Heart left ventricle (tissue), 16 donors: ENCODE measurements around the gene SNAPC2. TPM values are rescaled to one million over a fixed set of nuclear protein-coding genes. Genes with fewer than 3 reads are reported as not detected.

Experiments used
- ATAC-seq, 4 donors: fragments of 200-7000 bp; cut with Tn5 transposase; one replicate each; pipeline ENCODE4 v1.9.1; 2020 to 2022; ENCODE audit warnings: moderate library complexity in 4 of 4, mild to moderate bottlenecking in 3 of 4, moderate number of reproducible peaks in 1 of 4
- DNase-seq, 5 donors: peaks; one replicate each; pipeline ENCODE4 v3.0.0-alpha.2; 2020
- H3K27ac ChIP-seq, 12 donors: fragments of 200-600 bp; sonication (generic) in 4 of 12; one replicate each; pipeline versions ENCODE4 v1.5.0 to v1.8.0; 2016 to 2022; ENCODE audit warnings: mild to moderate bottlenecking in 2 of 12
- H3K27me3 ChIP-seq, 9 donors: fragments of 200-600 bp; sonication (generic) in 2 of 9; one replicate each; pipeline versions ENCODE4 v1.5.1 to v1.8.0; 2016 to 2022; ENCODE audit warnings: mild to moderate bottlenecking in 3 of 9
- H3K36me3 ChIP-seq, 9 donors: fragments of 200-600 bp; sonication (generic) in 2 of 9; one replicate each; pipeline versions ENCODE4 v1.5.0 to v1.8.0; 2018 to 2022; ENCODE audit warnings: mild to moderate bottlenecking in 2 of 9
- H3K4me1 ChIP-seq, 12 donors: fragments of 200-600 bp; sonication (generic) in 4 of 12; one replicate each; pipeline versions ENCODE4 v1.5.0 to v1.8.0; 2016 to 2022; ENCODE audit warnings: mild to moderate bottlenecking in 3 of 12
- H3K4me3 ChIP-seq, 12 donors: fragments of 200-600 bp; sonication (generic) in 4 of 12; one replicate each; pipeline versions ENCODE4 v1.5.0 to v1.8.0; 2017 to 2022; ENCODE audit warnings: mild to moderate bottlenecking in 9 of 12, moderate library complexity in 4 of 12
- H3K9me3 ChIP-seq, 12 donors: fragments of 200-600 bp; sonication (generic) in 4 of 12; one replicate each; pipeline versions ENCODE4 v1.5.0 to v1.8.0; 2016 to 2022; ENCODE audit warnings: mild to moderate bottlenecking in 1 of 12
- CTCF ChIP-seq, 12 donors: fragments of 200-600 bp; sonication (generic) in 4 of 12; IDR thresholded peaks; one replicate each; pipeline versions ENCODE4 v1.5.0 to v1.8.0; 2018 to 2022; ENCODE audit warnings: antibody characterized with exemption in 12 of 12, mild to moderate bottlenecking in 5 of 12
- POLR2A ChIP-seq, 2 donors: fragments of 450-650 bp; IDR thresholded peaks; one replicate each; pipeline ENCODE4 v1.6.1; 2017; ENCODE audit warnings: antibody characterized with exemption in 2 of 2, mild to moderate bottlenecking in 2 of 2, moderate library complexity in 2 of 2
- WGBS, 4 donors: extraction: QIAGEN DNeasy Blood & Tissue Kit in 2 of 4; methylation state at CpG; one replicate each; pipeline versions ENCODE4 v1.1.5 to v1.1.7; 2013 to 2018; 5-methylcytosine and 5-hydroxymethylcytosine counted together
- intact Hi-C, 10 donors: fragments of 100-400 bp; cut with DNase I; formaldehyde crosslinking; loops; one replicate each; pipeline versions ENCODE4 v1.11.1 to v1.14.2; 2022
- polyA plus RNA-seq, 2 donors: library from polyadenylated mRNA; stranded (reverse); fragments of 200-250 nt; gene quantifications; one replicate each; pipeline ENCODE4 v1.2.3, GENCODE V29; 2013
- total RNA-seq, 9 donors: library from RNA; depleted of rRNA in 2 of 9; stranded (reverse); fragments of >200 nt in 2 of 9; fragmentation: NEBNext Ultra II Directional in 3 of 9; extraction: Animal tissue kit (Norgen Biotek cat#: 25700) in 3 of 9; gene quantifications; one replicate each; pipeline versions ENCODE4 v1.1.0 to v1.2.4, GENCODE V29; 2016 to 2023
- donor health status: ischemic (EF 13 %, LVEDD 7.1; RV severe dilation, severe dysfunction).
- donor health status: healthy with polysubstance abuse.
- donor health status: DM: no; HTN: yes; CAD: no.
- donor health status: DM: no; HTN: no; CAD: no.
- donor health status: ischemic (EF 25% LVEDD 6.9; RV normal size, moderate dysfunction).
- donor health status: ischemic (EF 25% LVEDD 5.7; RV mildly dilated, moderate dysfunction).
- donor health status: healthy.
- donor health status: DM: yes; HTN: yes; CAD: no.
- donor health status: ischemic (EF 35%, LVEDD 5.7; RV mildly dilated, moderate dysfunction).
- donor health status: nonischemic (EF 11% LVEDD 7.7; RV severe dilation, severe dysfunction).
- donor health status: DM: yes; HTN: yes; CAD: no.
- donor health status: PGD.
- donor health status: ischemic (EF 29% LVEDD 5.4; RV normal size, mild dysfunction).
- donor health status: nonischemic (EF 23%, LVEDD 6.1; RV moderate dilation, normal function).

SNAPC2 gene
- total and polyA plus RNA-seq, 11 donors = 6.8 to 28.9 (median 10.4) TPM

- H3K27me3 ChIP-seq = peaks cover 0 to 23% (median 16%) of the 10 kb centered on the region in 9 donors
- ATAC-seq = no peak
- peaks cover 8 to 66% (median 39%) of the 10 kb centered on the region in 12 donors for H3K4me1 ChIP-seq
- H3K9me3 ChIP-seq = no peaks in the 10 kb centered on the region
- peak overlapping the region in 1 of 12 donors; percentile 96 for H3K27ac ChIP-seq
- 92 to 96% (median 93%) methylated on average over 20 to 31 of the region's 31 CpGs for WGBS, 4 donors
- DNase-seq = no peak
- peak overlapping the region in 4 of 12 donors; percentile 56 to 95 (median 62) for H3K4me3 ChIP-seq
- H3K36me3 ChIP-seq = peaks cover 0 to 27% (median 14%) of the 10 kb centered on the region in 9 donors
- intact Hi-C loops = loop anchor here in 4 of 10 donors (5.0 kb wide), 2 partner anchors 65 to 70 kb away; no protein-coding TSS in a partner anchor
- TF ChIP-seq CTCF (IDR thresholded peaks at IDR 0.05) = no peak
- no peak for TF ChIP-seq POLR2A (IDR thresholded peaks at IDR 0.05)
These were observed 2.1 kb downstream of the SNAPC2 start for GRCh38 chr19:7921967-7922835.

- no peak overlapping the region for H3K4me3 ChIP-seq
- H3K9me3 ChIP-seq = no peaks in the 10 kb centered on the region
- peak overlapping the region in 1 of 12 donors; percentile 96 for H3K27ac ChIP-seq
- intact Hi-C loops = loop anchor here in 4 of 10 donors (5.0 kb wide), 2 partner anchors 66 to 71 kb away; no protein-coding TSS in a partner anchor
- ATAC-seq (no peak), DNase-seq (no peak)
- no peak for TF ChIP-seq CTCF (IDR thresholded peaks at IDR 0.05)
- no peak for TF ChIP-seq POLR2A (IDR thresholded peaks at IDR 0.05)
- H3K4me1 ChIP-seq = peaks cover 8 to 65% (median 38%) of the 10 kb centered on the region in 12 donors
- H3K27me3 ChIP-seq = peaks cover 0 to 17% (median 10%) of the 10 kb centered on the region in 9 donors
- H3K36me3 ChIP-seq = peaks cover 0 to 28% (median 14%) of the 10 kb centered on the region in 9 donors
- 91 to 94% (median 92%) methylated on average over 7 to 8 of the region's 8 CpGs for WGBS, 4 donors
These were observed 2.7 kb downstream of the SNAPC2 start for GRCh38 chr19:7922836-7923195.

GRCh38 chr19:7923295-7924191 lies 3.4 kb downstream of the SNAPC2 start:
- no peak for TF ChIP-seq CTCF (IDR thresholded peaks at IDR 0.05)
- no peak for TF ChIP-seq POLR2A (IDR thresholded peaks at IDR 0.05)
- ATAC-seq (no peak), DNase-seq (no peak)
- no peak overlapping the region for H3K4me3 ChIP-seq
- H3K27me3 ChIP-seq = peaks cover 0 to 9% (median 5%) of the 10 kb centered on the region in 9 donors
- peak overlapping the region in 1 of 12 donors; percentile 96 for H3K27ac ChIP-seq
- 77 to 84% (median 82%) methylated on average over 20 to 31 of the region's 31 CpGs for WGBS, 4 donors
- no peaks in the 10 kb centered on the region for H3K9me3 ChIP-seq
- H3K36me3 ChIP-seq = peaks cover 0 to 28% (median 14%) of the 10 kb centered on the region in 9 donors
- peaks cover 8 to 67% (median 43%) of the 10 kb centered on the region in 12 donors for H3K4me1 ChIP-seq
- intact Hi-C loops = loop anchor here in 6 of 10 donors (2.0 to 5.0 kb wide), 4 partner anchors 66 to 71 kb away; no protein-coding TSS in a partner anchor
